Adrenal gland (tissue), 5 donors: ENCODE measurements around the gene ZNF33B.

ENCODE experiments used
- POLR2A ChIP-seq, 2 donors: fragments of 450-650 bp; IDR thresholded peaks; one replicate each; pipeline ENCODE4 v1.6.1; 2017; ENCODE audit warnings: antibody characterized with exemption in 2 of 2, mild to moderate bottlenecking in 2 of 2, moderate library complexity in 1 of 2
- TF ChIP-seq, protein P1 (sequence below), 6 experiments: fragments of 450-650 bp in 4 of 6; fragments of 200-600 bp in 2 of 6; sonication (generic) in 1 of 6; IDR thresholded peaks; 1 replicate in 5 of 6; 2 replicates in 1 of 6; pipeline versions ENCODE4 v1.5.1 to v1.8.0; 2016 to 2021; ENCODE audit warnings: antibody characterized with exemption in 6 of 6, mild to moderate bottlenecking in 2 of 6, moderate library complexity in 1 of 6
- donor health status: DM: no; HTN: no; CAD: no.

DNA sequence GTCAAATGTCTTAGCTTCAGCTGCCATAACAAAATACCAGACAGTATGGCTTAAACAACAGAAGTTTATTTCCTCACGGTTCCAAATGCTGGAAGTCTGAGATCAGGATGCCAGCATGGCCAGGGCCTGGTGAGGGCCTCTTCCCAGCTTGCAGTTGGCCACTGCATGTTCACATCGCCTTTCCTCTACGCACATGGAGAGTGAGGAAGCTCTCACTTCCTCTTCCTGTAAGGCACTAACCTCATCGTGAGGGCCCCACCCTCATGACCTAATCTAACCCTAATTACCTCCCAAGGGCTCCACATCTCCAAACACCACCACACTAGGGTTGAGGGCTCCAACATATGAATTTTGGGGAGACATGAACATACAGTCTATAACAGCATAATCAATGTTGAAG, 14.4 kb downstream of the ZNF33B start:
- TF ChIP-seq, protein P1, sequence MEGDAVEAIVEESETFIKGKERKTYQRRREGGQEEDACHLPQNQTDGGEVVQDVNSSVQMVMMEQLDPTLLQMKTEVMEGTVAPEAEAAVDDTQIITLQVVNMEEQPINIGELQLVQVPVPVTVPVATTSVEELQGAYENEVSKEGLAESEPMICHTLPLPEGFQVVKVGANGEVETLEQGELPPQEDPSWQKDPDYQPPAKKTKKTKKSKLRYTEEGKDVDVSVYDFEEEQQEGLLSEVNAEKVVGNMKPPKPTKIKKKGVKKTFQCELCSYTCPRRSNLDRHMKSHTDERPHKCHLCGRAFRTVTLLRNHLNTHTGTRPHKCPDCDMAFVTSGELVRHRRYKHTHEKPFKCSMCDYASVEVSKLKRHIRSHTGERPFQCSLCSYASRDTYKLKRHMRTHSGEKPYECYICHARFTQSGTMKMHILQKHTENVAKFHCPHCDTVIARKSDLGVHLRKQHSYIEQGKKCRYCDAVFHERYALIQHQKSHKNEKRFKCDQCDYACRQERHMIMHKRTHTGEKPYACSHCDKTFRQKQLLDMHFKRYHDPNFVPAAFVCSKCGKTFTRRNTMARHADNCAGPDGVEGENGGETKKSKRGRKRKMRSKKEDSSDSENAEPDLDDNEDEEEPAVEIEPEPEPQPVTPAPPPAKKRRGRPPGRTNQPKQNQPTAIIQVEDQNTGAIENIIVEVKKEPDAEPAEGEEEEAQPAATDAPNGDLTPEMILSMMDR (IDR thresholded peaks at IDR 0.05): no peak
- TF ChIP-seq POLR2A (IDR thresholded peaks at IDR 0.05): no peak
